PC-3 (cell line): ENCODE data around the gene CSAD. TPM values are rescaled to one million over a fixed set of nuclear protein-coding genes. Genes with fewer than 3 reads are reported as not detected.

Experiments used
- ATAC-seq: fragments of 200-7000 bp; cut with Tn5 transposase; 2 replicates; pipeline ENCODE4 v1.9.1; 2020; ENCODE audit warnings: mild to moderate bottlenecking, moderate library complexity
- BruUV-seq: library from RNA; stranded (reverse); fragments of 400-500 nt; replicated peaks from 2 replicates; lab custom pipeline; 2021; lab: Mats Ljungman, UMichigan
- CTCF ChIA-PET: fragments of 300-600 bp; sonication (Branson Sonifier 250); formaldehyde crosslinking; loops from one replicate; lab custom pipeline; 2022; ENCODE audit warnings: antibody characterized with exemption; lab: Charles Lee
- POLR2A ChIA-PET: fragments of 300-600 bp; sonication (Branson Sonifier 250); formaldehyde crosslinking; loops from one replicate; lab custom pipeline; 2022; ENCODE audit warnings: antibody characterized with exemption; ENCODE audit not compliant: unreplicated experiment; lab: Charles Lee
- DNase-seq: peaks from one replicate; pipeline ENCODE4 v3.0.0-alpha.2; 2015
- H2AFZ ChIP-seq: fragments of 300-600 bp; sonication (generic); 2 replicates; pipeline ENCODE4 v1.6.0; 2016; ENCODE audit warnings: antibody characterized with exemption, low read length
- H3F3A ChIP-seq: fragments of 300-600 bp; sonication (generic); one replicate; pipeline ENCODE4 v1.6.0; 2017; ENCODE audit warnings: antibody characterized with exemption, low read length, control low read depth, mild to moderate bottlenecking; ENCODE audit not compliant: unreplicated experiment
- H3K27ac ChIP-seq: fragments of 300-600 bp; sonication (generic); 2 replicates; pipeline ENCODE4 v1.5.1; 2016; ENCODE audit warnings: mild to moderate bottlenecking, low read length
- H3K27me3 ChIP-seq: fragments of 300-600 bp; sonication (generic); 2 replicates; pipeline ENCODE4 v1.6.1; 2016; ENCODE audit warnings: low read length, mixed read lengths
- H3K36me3 ChIP-seq: fragments of 300-600 bp; sonication (generic); 2 replicates; pipeline ENCODE4 v1.6.1; 2016; ENCODE audit warnings: low read depth, mixed run types, low read length, mixed read lengths
- H3K4me1 ChIP-seq: fragments of 300-600 bp; sonication (generic); 2 replicates; pipeline ENCODE4 v1.5.1; 2016; ENCODE audit warnings: low read length; ENCODE audit not compliant: insufficient read depth
- H3K4me2 ChIP-seq: fragments of 300-600 bp; sonication (generic); 2 replicates; pipeline ENCODE4 v1.6.0; 2016; ENCODE audit warnings: low read length
- H3K4me3 ChIP-seq: fragments of 300-600 bp; sonication (generic); 2 replicates; pipeline ENCODE4 v1.5.1; 2016; ENCODE audit warnings: mild to moderate bottlenecking, low read length, mixed read lengths
- H3K79me2 ChIP-seq: fragments of 300-600 bp; sonication (generic); 2 replicates; pipeline ENCODE4 v1.6.1; 2017; ENCODE audit warnings: low read length, mixed read lengths
- H3K9ac ChIP-seq: fragments of 300-600 bp; sonication (generic); 2 replicates; pipeline ENCODE4 v1.6.0; 2016; ENCODE audit warnings: mild to moderate bottlenecking, low read length
- H3K9me2 ChIP-seq: fragments of 300-600 bp; sonication (generic); replicated peaks from 2 replicates; pipeline ENCODE4 v1.6.1; 2016; ENCODE audit warnings: mixed run types, low read length, mixed read lengths
- H3K9me3 ChIP-seq: fragments of 300-600 bp; sonication (generic); 2 replicates; pipeline ENCODE4 v1.6.1; 2016; ENCODE audit warnings: low read length, mixed read lengths
- H4K20me1 ChIP-seq: fragments of 300-600 bp; sonication (generic); 2 replicates; pipeline ENCODE4 v1.6.1; 2016; ENCODE audit warnings: low read length, mixed read lengths
- EZH2 ChIP-seq: fragments of 300-600 bp; sonication (generic); IDR thresholded peaks from one replicate; pipeline ENCODE4 v1.6.1; 2017; ENCODE audit warnings: antibody characterized with exemption, mild to moderate bottlenecking, low read length; ENCODE audit not compliant: unreplicated experiment
- EZH2phosphoT487 ChIP-seq: fragments of 300-600 bp; sonication (generic); IDR thresholded peaks from 2 replicates; pipeline ENCODE4 v1.6.1; 2018; ENCODE audit warnings: mild to moderate bottlenecking, antibody characterized with exemption, low read length, borderline replicate concordance
- intact Hi-C: fragments of 100-400 bp; cut with micrococcal nuclease; formaldehyde crosslinking; loops from 2 replicates; pipeline ENCODE4 v1.9.0; 2023
- total RNA-seq: library from RNA; depleted of rRNA; stranded (reverse); fragments of >200 nt; gene quantifications from 2 replicates; pipeline ENCODE4 v1.2.3, GENCODE V29; 2014
- TF ChIP-seq, protein P1 (sequence below): fragments of 300-600 bp; sonication (generic); conservative IDR thresholded peaks from 2 replicates; pipeline ENCODE4 v1.5.1; 2017; ENCODE audit warnings: antibody characterized with exemption, low read depth, mild to moderate bottlenecking, low read length

The CSAD gene
- total RNA-seq, 1 experiment from 2014 or later: 21.5 TPM

DNA sequence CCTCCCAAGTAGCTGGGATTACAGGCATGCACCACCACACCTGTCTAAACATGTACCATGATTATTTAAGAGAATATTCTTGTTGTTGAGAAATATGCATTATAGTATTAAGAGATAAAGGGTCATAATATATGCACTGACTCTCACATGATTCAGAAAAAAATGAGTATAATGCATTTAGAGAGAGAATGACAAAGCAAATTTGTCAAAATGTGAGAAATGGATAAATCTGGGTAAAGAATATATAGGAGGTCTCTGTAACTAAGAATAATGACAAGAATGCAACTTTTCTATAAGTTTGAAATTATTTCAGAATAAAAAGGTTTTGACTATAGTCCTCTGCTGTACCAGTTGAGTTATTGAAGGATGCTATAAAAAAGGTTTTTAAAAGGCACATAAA lies 28.3 kb downstream of the CSAD start:
- ChIA-PET CTCF (no interaction called here), POLR2A (no interaction called here)
- H3F3A ChIP-seq: no peaks in the 10 kb centered on the region
- no peaks in the 10 kb centered on the region for H3K9me3 ChIP-seq
- H3K27me3 ChIP-seq: no peaks in the 10 kb centered on the region
- no peak for ATAC-seq
- no peak overlapping the region for H2AFZ ChIP-seq
- H3K79me2 ChIP-seq: no peaks in the 10 kb centered on the region
- no peaks in the 10 kb centered on the region for H4K20me1 ChIP-seq
- no peaks in the 10 kb centered on the region for H3K9me2 ChIP-seq
- intact Hi-C loops: no loop called here
- H3K4me3 ChIP-seq: no peak overlapping the region
- H3K27ac ChIP-seq: no peak overlapping the region
- no peak overlapping the region for H3K4me2 ChIP-seq
- H3K36me3 ChIP-seq: no peaks in the 10 kb centered on the region
- H3K9ac ChIP-seq: no peak overlapping the region
- H3K4me1 ChIP-seq: no peaks in the 10 kb centered on the region
- no TSS peak for BruUV-seq
- no peak for DNase-seq
- TF ChIP-seq EZH2 (no peak), EZH2phosphoT487 (no peak)
- TF ChIP-seq, protein P1, sequence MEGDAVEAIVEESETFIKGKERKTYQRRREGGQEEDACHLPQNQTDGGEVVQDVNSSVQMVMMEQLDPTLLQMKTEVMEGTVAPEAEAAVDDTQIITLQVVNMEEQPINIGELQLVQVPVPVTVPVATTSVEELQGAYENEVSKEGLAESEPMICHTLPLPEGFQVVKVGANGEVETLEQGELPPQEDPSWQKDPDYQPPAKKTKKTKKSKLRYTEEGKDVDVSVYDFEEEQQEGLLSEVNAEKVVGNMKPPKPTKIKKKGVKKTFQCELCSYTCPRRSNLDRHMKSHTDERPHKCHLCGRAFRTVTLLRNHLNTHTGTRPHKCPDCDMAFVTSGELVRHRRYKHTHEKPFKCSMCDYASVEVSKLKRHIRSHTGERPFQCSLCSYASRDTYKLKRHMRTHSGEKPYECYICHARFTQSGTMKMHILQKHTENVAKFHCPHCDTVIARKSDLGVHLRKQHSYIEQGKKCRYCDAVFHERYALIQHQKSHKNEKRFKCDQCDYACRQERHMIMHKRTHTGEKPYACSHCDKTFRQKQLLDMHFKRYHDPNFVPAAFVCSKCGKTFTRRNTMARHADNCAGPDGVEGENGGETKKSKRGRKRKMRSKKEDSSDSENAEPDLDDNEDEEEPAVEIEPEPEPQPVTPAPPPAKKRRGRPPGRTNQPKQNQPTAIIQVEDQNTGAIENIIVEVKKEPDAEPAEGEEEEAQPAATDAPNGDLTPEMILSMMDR: no peak

DNA sequence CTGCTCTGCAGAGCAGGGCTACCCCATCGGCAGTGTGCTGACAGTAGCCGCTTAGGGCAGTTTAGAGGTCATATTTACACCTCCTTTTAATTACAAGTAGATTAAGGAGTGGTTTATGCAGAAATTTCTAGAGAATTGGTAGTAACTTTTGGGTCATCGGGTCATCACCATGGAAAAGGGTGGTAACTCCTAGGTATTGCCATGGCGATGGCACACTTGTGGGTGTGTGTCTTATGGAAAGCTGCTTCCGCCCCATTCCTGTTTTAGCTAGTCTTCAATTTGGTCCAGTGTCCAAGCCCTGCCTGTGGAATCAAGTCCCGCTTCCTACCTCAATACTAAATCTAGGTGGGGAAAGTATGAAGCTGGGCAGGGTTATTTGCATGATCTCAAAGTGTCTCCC lies 29.7 kb downstream of the CSAD start:
- POLR2A ChIA-PET: no interaction called here
- no peak overlapping the region for H3K4me2 ChIP-seq
- H3F3A ChIP-seq: no peaks in the 10 kb centered on the region
- no peaks in the 10 kb centered on the region for H4K20me1 ChIP-seq
- no peaks in the 10 kb centered on the region for H3K9me3 ChIP-seq
- H3K9ac ChIP-seq: no peak overlapping the region
- H3K27ac ChIP-seq: no peak overlapping the region
- CTCF ChIA-PET: no interaction called here
- H3K4me1 ChIP-seq: no peaks in the 10 kb centered on the region
- DNase-seq: no peak
- H3K27me3 ChIP-seq: no peaks in the 10 kb centered on the region
- no peak overlapping the region for H3K4me3 ChIP-seq
- H3K79me2 ChIP-seq: no peaks in the 10 kb centered on the region
- intact Hi-C loops: no loop called here
- H3K9me2 ChIP-seq: no peaks in the 10 kb centered on the region
- no peak overlapping the region for H2AFZ ChIP-seq
- no TSS peak for BruUV-seq
- ATAC-seq: no peak
- TF ChIP-seq, protein P1: no peak
- no peak for TF ChIP-seq EZH2
- TF ChIP-seq EZH2phosphoT487: no peak
- H3K36me3 ChIP-seq: no peaks in the 10 kb centered on the region

DNA sequence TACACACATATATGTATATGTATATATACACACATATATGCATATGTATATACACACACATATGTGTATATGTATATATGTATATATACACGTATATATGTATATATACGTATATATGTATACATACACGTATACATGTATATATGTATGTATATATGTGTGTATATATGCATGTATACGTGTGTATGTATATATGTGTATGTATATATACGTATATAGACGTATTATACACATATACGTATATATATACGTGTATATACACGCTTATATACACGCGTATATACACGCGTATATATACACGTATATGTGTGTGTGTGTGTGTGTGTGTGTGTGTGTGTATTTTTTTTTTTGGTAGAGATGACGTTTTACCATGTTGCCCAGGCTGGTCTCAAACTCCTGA lies 33.1 kb downstream of the CSAD start:
- Histone ChIP-seq H3K36me3 (no peaks in the 10 kb centered on the region), H2AFZ (no peak overlapping the region), H4K20me1 (no peaks in the 10 kb centered on the region), H3K4me2 (no peak overlapping the region), H3K27me3 (no peaks in the 10 kb centered on the region), H3K4me3 (no peak overlapping the region), H3K9me3 (no peaks in the 10 kb centered on the region), H3K9me2 (no peaks in the 10 kb centered on the region), H3F3A (no peaks in the 10 kb centered on the region), H3K9ac (no peak overlapping the region), H3K27ac (no peak overlapping the region), H3K4me1 (no peaks in the 10 kb centered on the region), H3K79me2 (no peaks in the 10 kb centered on the region)
- TF ChIP-seq, protein P1: no peak
- TF ChIP-seq EZH2 (no peak), EZH2phosphoT487 (no peak)
- DNase-seq: no peak
- intact Hi-C loops: no loop called here
- no TSS peak for BruUV-seq
- POLR2A ChIA-PET: no interaction called here
- ATAC-seq: no peak
- CTCF ChIA-PET: no interaction called here
